Fibroblast of skin of right biceps (primary cell): ENCODE results near the gene HAND2.

Experiments used
- DNase-seq: peaks from one replicate; pipeline ENCODE4 v3.0.0-alpha.2; 2013

The HAND2 gene

GRCh38 chr4:173500841-173501591 is 29.0 kb downstream of the HAND2 start:
- DNase-seq: no peak

DNA sequence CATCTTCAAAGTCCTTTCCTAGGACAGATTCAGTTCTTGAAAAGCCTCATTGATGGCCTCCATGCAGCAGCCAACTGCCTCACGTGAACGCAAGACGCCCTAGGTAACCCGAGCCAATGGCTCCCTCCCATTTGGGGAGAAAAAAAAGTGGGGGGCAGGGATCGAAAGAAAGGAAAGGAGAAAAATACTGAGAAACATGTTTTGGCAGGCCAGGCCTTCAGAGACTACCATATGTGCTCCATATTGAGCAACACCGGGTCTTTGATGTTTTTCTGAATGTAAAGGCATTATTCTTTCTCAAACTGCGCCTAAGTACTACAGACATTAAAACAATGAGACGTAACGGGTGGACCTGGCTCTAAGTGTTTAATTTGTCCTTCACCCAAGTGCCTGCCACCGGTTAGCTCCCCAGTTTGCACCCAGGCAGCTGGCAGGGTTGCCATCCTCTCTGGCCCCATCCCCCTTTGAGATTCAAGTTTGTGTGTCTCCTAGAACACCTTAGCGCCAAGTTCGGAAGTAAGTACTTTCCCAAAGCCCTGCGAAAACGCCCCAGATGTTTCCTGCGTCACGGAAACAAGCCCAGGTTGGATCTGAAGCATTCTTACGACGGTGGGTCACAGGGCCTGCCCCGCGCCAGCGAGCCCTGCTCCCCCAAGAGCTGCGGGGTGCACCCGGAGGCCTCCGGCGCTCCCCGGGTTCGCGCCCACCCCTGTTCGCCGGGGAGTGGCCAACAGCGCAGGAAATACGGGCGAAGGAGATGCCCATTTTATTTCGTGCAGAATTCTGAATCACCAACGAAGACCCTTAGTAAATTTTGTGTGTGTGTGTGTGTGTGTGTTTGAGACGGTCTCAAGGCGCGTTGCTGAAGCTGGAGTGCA is 30.1 kb downstream of the HAND2 start:
- DNase-seq: no peak

GRCh38 chr4:173498771-173499170 is 31.3 kb downstream of the HAND2 start:
- DNase-seq: peak; percentile 49

GRCh38 chr4:173498023-173498422 is 32.0 kb downstream of the HAND2 start:
- DNase-seq: no peak

GRCh38 chr4:173494013-173494970 is 35.7 kb downstream of the HAND2 start:
- peak; percentile 67 for DNase-seq

GRCh38 chr4:173493041-173493440 is 37.0 kb downstream of the HAND2 start:
- no peak for DNase-seq

GRCh38 chr4:173492315-173492714 is 37.7 kb downstream of the HAND2 start:
- DNase-seq: no peak

DNA sequence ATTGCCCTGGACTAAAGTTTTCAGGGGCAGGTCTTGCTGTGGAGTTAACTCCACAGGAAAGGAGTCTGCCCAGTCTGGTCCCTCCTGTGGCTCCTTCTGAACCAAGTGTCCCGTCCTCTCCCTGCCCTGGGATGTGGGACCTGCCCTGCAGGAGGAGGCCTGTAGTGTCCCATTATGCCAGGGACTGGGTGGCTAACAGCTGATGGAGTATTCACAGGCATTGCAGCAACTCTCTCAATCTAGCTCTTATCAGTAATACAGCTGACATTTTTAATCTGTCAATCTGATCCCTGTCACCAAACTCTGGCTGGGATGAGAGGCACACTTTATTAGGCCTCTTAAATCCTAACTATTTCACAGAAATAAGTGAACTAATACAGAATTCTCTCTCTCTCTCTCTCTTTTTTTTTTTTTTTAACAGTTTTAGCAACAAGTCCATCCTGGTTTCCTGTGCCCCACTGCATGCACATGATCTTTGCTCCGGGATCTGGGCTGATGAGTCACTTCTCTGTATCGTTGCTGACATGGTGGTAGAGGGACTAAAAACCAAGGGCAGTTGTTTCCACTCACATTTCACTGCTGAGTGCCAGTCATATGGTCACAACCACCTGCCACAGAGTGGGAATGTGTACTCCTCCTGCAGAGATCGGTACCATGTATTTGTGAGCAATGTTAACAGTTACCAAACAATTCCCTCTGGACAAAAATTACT is 39.1 kb downstream of the HAND2 start:
- DNase-seq: peak; percentile 67

DNA sequence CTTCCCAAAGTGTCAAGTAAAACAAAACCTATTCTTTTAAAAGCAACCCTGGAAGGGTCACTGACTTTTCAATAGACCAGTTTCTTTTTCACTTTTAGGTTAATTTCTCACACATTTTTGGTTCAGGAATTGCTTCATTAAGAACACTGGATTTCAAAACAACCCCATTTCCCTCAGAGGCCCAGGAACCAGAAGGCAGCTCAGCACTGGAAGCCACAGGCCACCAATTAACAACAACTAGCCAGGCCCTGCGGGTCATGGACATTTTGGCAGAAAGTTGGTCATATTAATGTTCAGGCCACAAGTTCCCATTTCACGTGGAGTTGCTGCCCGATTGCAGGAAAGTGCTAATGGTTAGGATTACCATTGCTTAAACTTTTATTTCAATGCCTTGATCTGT is 39.8 kb downstream of the HAND2 start:
- DNase-seq: no peak

DNA sequence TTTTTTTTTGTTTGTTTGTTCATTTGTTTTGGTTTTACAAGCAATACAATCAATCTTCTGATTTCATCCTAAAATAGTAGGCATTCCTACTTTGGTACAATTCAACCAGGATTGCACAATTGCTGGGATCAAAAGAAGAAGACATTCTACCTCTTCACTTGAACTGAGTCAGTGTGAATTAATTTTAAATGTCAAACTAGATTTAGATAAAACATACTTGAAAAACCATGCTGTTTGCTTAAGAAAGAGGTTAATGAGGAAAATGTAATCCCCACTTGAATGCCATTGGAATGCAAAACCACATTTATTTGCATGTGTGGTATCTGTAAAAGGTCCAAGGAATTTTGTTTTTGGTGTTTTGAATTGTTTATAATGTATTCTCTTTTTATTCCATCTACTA is 40.5 kb downstream of the HAND2 start:
- peak; percentile 87 for DNase-seq

DNA sequence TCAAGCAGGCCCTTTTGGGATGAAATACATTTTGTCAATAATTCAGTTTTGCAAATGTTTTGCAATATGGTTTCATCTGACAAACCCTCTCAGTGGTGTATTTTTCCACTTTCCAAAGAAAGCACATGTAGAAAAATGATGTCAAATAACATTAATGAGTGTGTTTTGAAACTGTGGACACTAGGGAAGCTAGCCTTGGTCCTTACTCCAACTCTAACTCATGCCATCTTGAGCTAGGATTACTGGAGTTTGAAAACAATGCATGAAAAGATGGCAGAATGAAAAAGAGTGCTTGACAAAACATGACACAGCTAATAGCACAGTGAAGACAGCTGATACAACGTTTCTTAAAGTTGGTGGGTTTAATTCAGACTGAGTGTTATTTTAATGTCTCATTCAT is 41.4 kb downstream of the HAND2 start:
- DNase-seq: no peak

GRCh38 chr4:173488074-173488473 is 42.0 kb downstream of the HAND2 start:
- DNase-seq: no peak

- peak; percentile 42 for DNase-seq
Observed at GRCh38 chr4:173486714-173487392, 43.2 kb downstream of the HAND2 start.

DNA sequence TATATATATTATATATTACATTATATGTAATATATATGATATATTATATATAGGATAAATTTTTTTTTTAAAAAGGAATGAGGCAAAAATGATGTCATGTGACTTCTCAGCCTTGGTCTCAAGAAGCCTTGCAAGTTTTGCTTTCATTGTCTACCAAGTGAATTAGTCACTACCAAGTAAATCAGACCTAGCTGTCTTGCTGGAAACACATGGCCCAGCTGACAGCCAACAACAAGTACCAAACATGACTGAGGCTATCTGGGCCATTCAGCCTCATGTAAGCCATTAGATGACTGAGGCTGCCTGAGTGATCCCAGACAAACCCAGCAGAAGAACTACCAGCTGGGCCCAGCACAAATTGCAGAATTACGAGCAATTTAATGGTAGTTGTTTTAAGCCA is 44.9 kb downstream of the HAND2 start:
- DNase-seq: peak; percentile 34

- DNase-seq: no peak
Observed at GRCh38 chr4:173482330-173482931, 47.6 kb downstream of the HAND2 start.

DNA sequence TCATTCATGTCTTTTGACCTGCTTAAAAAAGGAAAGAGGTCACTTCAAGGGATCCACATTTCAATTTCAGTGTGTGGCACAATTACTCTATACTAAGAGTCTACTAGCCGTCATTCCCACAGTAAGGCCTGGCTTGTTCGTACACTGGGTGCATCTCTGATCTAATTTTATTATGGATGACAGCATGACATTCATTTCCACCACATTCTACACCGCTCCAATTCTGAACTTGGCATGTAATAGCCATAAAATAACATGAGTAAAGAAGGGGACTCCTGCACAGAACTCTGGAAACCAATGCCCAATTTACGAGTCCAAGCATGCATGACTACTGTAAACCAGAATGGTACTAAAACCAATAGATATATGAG is 51.1 kb downstream of the HAND2 start:
- no peak for DNase-seq

DNA sequence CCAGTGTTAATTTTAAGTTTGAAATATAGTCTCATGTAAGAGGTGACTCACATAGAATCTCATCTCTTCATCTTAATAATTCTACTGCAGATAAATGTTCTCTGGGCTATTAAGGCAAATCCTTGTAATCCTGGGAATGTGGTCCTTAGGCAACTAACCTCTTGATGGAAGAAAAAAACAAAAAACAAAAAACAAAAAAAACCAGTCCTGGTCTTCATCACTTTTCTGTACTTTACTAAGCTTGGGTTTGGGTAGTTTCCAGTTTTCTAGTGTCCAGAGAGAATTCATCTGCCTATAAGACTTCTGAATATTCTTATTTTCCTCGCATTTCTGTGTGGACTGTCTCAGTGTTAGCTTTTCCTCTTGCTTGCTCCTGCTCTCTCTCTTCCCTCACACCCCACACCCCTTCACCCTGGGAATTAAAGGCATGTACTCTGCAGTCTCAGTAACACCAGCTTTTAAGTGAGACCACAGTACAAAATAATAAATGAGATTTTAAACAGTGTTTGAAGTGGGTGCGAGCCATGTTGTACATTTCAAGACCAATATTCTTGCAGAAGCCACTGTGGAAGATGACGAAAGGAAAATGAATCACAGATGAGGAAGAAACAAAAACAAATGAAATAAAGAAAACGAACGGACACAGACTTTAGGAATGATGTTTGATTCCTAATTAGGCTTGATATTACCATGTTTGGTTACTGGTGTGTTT is 51.7 kb downstream of the HAND2 start:
- DNase-seq: peak; percentile 72

DNA sequence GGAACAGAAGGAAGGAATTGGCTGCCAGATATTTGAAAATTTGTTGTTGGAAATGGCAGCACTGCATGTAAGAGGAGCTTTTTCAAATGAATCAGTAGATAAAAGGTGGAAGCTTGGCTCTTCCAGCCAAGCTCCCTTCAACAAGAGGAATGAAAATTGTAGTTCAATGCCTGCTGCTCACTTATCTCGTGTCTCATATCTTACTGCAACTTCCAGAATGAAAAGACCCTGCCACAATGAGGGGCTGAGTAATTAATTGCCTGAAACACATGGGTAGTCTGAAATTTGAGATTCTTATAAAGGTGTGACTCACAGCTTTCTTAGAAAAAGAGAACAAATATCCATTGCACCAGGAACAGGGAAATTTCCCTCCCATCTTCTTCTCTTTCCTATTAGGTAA is 53.0 kb downstream of the HAND2 start:
- no peak for DNase-seq
